GM10248 (cell line): Measurements from ENCODE around the gene MARCHF3.

Source experiments
- CTCF ChIA-PET: fragments of 300-600 bp; sonication (Branson Sonifier 250); formaldehyde crosslinking; extraction: SDS; loops from one replicate; lab custom pipeline; 2021; ENCODE audit warnings: antibody characterized with exemption; lab: Yijun Ruan, JAX
- POLR2A ChIA-PET: fragments of 350-650 bp; sonication (Branson Sonifier 250); formaldehyde crosslinking; extraction: SDS; loops from one replicate; lab custom pipeline; 2020; ENCODE audit warnings: antibody characterized with exemption; lab: Yijun Ruan, JAX
- DNase-seq: peaks from one replicate; pipeline ENCODE4 v3.0.0; 2012; ENCODE audit errors: extremely low spot score
- CTCF ChIP-seq: IDR thresholded peaks from 2 replicates; pipeline ENCODE4 v1.5.1; 2012; ENCODE audit warnings: mild to moderate bottlenecking, low read depth; ENCODE audit errors: extremely low read depth, missing control alignments, control extremely low read depth

The MARCHF3 gene

DNA sequence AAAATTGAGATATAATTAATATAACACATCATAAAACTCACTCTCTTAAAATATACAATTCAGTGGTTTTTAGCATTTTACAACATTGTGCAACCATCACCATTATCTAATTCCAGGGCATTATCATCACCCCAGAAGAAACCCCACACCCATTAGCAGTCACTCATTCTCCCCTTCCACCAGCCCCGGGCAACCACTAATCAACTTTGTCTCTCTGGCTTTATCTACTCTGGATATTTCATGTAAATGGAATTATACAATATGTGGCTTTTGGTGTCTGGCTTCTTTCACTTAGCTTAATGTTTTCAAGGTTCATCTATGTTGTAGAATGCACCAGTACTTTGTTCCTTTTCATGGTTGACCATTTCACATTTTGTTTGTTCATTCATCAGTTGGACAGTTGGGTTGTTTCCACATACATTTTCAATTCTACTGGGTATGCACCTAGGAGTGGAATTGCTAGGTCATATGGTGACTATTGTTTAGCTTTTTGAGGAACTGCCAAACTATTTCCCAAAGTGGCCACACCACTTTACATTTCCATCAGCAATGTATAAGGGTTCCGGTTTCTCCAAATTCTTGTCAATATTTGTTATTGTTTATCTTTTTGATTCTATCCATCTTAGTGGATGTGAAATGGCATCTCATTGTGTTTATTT lies 62.4 kb downstream of the MARCHF3 start:
- CTCF ChIA-PET = interaction anchor here (0.6 to 1.2 kb wide), 4 partner anchors 8 to 51 kb away, joined by 3 read pairs; no protein-coding TSS in a partner anchor
- TF ChIP-seq CTCF = no peak

DNA sequence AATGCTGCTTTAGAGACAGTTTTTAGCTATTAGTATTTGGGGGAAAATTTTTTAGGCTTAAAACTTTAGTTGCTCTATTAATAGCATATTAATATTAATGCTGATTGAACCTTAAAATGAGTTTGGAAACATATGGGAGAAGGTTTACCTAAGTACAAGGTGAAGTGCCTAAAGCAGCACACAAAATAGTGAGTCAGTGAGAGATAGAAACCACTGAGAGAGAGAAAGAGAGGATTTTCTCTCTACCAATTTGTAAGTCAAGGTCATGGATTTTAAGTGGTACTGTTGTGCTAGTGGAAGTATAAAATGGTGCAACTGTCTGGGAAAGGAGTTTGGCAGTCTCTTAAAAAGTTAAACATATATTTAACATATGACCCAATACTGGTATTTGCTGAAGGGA lies 64.9 kb downstream of the MARCHF3 start:
- CTCF ChIA-PET = interaction anchor here (0.8 to 2.6 kb wide), 6 partner anchors 8 to 365 kb away, joined by 3 to 9 read pairs (median 4); partner anchors contain the start of gene PHAX

More for the DNA sequence above, 62.4 kb downstream of the MARCHF3 start:
- DNase-seq = no peak
- POLR2A ChIA-PET = no interaction called here

GRCh38 chr5:126965061-126965475 lies 65.3 kb downstream of the MARCHF3 start:
- ChIA-PET POLR2A (no interaction called here), CTCF (interaction anchor here (0.8 to 2.6 kb wide), 5 partner anchors 8 to 187 kb away, joined by 3 to 9 read pairs (median 3); no protein-coding TSS in a partner anchor)
- no peak for DNase-seq
- TF ChIP-seq CTCF = no peak

More for the DNA sequence above, 64.9 kb downstream of the MARCHF3 start:
- no peak for TF ChIP-seq CTCF
- DNase-seq = no peak
- POLR2A ChIA-PET = no interaction called here

GRCh38 chr5:126963822-126964375 lies 66.5 kb downstream of the MARCHF3 start:
- ChIA-PET POLR2A (no interaction called here), CTCF (interaction anchor here (1.3 to 2.6 kb wide), 4 partner anchors 9 to 186 kb away, joined by 3 to 9 read pairs (median 4); no protein-coding TSS in a partner anchor)
- no peak for DNase-seq
- TF ChIP-seq CTCF = no peak

GRCh38 chr5:126961702-126962101 lies 68.7 kb downstream of the MARCHF3 start:
- ChIA-PET CTCF (interaction anchor here (0.9 kb wide), 1 partner anchor 20 kb away, joined by 4 read pairs; no protein-coding TSS in a partner anchor), POLR2A (no interaction called here)
- no peak for TF ChIP-seq CTCF
- no peak for DNase-seq

- TF ChIP-seq CTCF = no peak
- ChIA-PET POLR2A (no interaction called here), CTCF (interaction anchor here (0.9 kb wide), 1 partner anchor 19 kb away, joined by 4 read pairs; no protein-coding TSS in a partner anchor)
- DNase-seq = no peak
Observed at GRCh38 chr5:126961128-126961527, 69.2 kb downstream of the MARCHF3 start.
